GM19240 (cell line): ENCODE measurements around the gene BIN1.

Experiments used
- DNase-seq: peaks from one replicate; pipeline ENCODE4 v3.0.0; 2011; ENCODE audit warnings: low spot score; ENCODE audit not compliant: insufficient read length

The BIN1 gene

GRCh38 chr2:127091148-127091547 is 15.8 kb downstream of the BIN1 start:
- no peak for DNase-seq

GRCh38 chr2:127090281-127091120 is 16.5 kb downstream of the BIN1 start:
- no peak for DNase-seq

GRCh38 chr2:127089478-127090235 is 17.3 kb downstream of the BIN1 start:
- DNase-seq, result no peak

GRCh38 chr2:127088706-127089105 is 18.2 kb downstream of the BIN1 start:
- no peak for DNase-seq

- no peak for DNase-seq
Measured at GRCh38 chr2:127087791-127088495, 19.0 kb downstream of the BIN1 start.

- peak; percentile 81 for DNase-seq
Measured at GRCh38 chr2:127086990-127087790, 19.8 kb downstream of the BIN1 start.

- no peak for DNase-seq
Measured at GRCh38 chr2:127085317-127085681, 21.7 kb downstream of the BIN1 start.

- no peak for DNase-seq
Measured at GRCh38 chr2:127084611-127085316, 22.2 kb downstream of the BIN1 start.

GRCh38 chr2:127083819-127084503 is 23.0 kb downstream of the BIN1 start:
- no peak for DNase-seq

- no peak for DNase-seq
Measured at GRCh38 chr2:127082974-127083373, 24.0 kb downstream of the BIN1 start.

- peak; percentile 70 for DNase-seq
Measured at GRCh38 chr2:127081826-127082633, 24.9 kb downstream of the BIN1 start.

- DNase-seq, result no peak
Measured at GRCh38 chr2:127080938-127081755, 25.8 kb downstream of the BIN1 start.

- DNase-seq, result no peak
Measured at GRCh38 chr2:127080226-127080937, 26.6 kb downstream of the BIN1 start.

- DNase-seq, result no peak
Measured at GRCh38 chr2:127079358-127079920, 27.5 kb downstream of the BIN1 start.

- no peak for DNase-seq
Measured at GRCh38 chr2:127078666-127079270, 28.2 kb downstream of the BIN1 start.

- DNase-seq, result no peak
Measured at GRCh38 chr2:127078028-127078427, 28.9 kb downstream of the BIN1 start.

GRCh38 chr2:127076924-127077323 is 30.0 kb downstream of the BIN1 start:
- no peak for DNase-seq
